Retinal pigment epithelial cell (primary cell): ENCODE data around the gene SBF1.
A peak's percentile ranks its signal among the peaks of the same experiment; 100 is the strongest.

Source experiments
- DNase-seq: peaks from one replicate; pipeline ENCODE4 v3.0.0-alpha.2; 2010; ENCODE audit warnings: low read depth
- H3K4me3 ChIP-seq: 2 replicates; pipeline ENCODE4 v1.5.1; 2011; ENCODE audit warnings: mild to moderate bottlenecking, low read length, control low read depth, moderate library complexity
- TF ChIP-seq, protein P1 (sequence below): conservative IDR thresholded peaks from 2 replicates; pipeline ENCODE4 v1.5.1; 2011; ENCODE audit warnings: low read depth, low read length, control low read depth, inconsistent platforms

Gene SBF1

DNA sequence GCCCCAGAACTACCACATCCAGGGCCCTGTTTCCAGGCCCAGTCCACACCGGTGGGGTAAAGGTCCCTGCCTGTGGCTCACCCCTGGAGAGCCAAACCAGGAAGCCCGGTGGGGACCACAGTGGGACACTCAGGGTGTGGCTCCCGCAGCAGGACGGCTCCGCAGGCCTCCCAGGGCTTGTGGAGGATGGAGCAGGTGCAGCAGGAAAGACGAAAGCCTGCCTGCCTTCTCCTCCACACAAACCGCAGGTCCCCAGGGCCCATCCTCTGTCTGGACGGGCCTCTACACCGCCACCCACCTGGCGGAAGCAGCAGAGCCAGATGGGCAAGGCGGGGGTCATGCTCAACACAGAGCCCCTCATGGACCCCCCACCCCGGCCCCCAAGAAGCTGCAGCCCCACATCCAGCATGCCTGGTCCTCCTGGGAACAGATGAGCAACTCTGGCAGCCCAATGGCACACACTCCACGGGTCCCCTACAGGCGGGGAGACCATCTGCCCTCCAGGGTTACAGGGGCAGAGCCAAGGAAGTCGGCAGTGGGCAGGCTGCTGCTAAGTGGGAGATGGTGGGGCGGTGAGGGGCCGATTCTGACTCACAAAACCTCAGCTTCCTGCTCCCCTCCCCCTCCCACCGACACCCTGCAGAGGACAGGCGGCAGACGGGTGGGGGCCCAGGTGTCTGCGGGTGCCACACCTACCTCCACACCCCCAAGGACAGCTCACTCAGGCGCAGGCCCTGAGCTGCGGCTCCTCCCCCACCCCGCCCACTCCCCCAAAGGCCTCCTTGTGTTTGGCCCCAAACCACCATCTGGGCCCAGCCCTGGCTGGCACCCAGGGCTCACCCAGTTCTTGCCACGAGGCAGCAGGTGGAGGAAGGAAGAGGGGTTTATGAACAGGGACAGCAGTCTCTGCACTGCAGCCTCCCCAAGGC is 5.2 kb downstream of the SBF1 start:
- TF ChIP-seq, protein P1, sequence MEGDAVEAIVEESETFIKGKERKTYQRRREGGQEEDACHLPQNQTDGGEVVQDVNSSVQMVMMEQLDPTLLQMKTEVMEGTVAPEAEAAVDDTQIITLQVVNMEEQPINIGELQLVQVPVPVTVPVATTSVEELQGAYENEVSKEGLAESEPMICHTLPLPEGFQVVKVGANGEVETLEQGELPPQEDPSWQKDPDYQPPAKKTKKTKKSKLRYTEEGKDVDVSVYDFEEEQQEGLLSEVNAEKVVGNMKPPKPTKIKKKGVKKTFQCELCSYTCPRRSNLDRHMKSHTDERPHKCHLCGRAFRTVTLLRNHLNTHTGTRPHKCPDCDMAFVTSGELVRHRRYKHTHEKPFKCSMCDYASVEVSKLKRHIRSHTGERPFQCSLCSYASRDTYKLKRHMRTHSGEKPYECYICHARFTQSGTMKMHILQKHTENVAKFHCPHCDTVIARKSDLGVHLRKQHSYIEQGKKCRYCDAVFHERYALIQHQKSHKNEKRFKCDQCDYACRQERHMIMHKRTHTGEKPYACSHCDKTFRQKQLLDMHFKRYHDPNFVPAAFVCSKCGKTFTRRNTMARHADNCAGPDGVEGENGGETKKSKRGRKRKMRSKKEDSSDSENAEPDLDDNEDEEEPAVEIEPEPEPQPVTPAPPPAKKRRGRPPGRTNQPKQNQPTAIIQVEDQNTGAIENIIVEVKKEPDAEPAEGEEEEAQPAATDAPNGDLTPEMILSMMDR: no peak
- DNase-seq: peak; percentile 18
- H3K4me3 ChIP-seq: no peak overlapping the region

DNA sequence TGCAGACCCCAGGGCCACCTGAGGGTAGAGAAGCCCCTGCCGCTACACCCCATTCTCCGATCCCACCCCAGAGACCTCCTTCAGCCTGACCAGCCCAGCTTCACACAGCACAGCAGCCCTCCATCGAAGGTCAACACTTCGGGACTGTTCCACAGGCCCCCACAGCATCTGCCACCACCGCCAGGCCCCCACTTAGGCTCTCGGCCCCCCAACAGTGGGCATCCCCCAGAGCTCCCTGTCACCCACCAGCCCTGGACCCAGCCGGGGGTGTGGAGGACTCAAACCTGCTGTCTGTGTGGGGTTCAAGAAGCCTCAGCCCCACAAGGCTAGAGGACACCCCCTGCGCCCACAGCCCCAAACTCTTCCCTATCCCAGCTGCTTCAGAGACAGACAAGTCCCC is 6.2 kb downstream of the SBF1 start:
- no peak for DNase-seq
- H3K4me3 ChIP-seq: no peak overlapping the region
- TF ChIP-seq, protein P1: no peak

DNA sequence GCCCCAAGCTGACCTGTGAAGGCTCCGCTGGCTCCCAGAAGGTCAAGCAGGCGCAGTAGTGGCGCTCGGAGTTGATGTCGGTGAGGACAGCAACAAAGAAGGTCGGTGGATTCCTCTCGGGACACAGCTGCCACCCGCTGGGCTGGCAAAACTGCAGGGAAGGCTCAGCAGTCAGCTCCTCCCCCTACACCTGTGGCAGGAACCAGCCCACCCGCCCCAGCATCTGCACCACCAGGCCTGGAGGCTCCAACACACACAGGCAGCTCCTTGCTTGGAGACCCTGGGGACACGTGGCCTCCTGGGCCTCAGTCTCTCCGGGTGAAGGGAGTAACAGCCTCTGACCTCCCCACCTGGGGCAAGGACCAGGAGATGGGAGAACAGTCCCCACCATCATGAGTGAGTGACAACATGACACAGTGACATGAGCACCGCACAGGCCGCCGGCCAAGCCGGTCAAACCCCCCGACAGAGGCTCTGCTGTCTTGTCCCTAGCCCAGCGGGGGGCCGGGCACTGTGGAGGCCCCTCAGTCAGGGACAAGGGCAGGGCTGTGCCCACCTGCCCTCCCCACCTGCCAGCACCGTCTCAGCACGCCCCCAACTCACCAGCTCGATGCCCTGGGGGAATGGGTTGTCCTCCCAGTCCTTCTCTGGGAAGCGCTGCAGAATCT is 6.9 kb downstream of the SBF1 start:
- TF ChIP-seq, protein P1: no peak
- H3K4me3 ChIP-seq: no peak overlapping the region
- DNase-seq: no peak

DNA sequence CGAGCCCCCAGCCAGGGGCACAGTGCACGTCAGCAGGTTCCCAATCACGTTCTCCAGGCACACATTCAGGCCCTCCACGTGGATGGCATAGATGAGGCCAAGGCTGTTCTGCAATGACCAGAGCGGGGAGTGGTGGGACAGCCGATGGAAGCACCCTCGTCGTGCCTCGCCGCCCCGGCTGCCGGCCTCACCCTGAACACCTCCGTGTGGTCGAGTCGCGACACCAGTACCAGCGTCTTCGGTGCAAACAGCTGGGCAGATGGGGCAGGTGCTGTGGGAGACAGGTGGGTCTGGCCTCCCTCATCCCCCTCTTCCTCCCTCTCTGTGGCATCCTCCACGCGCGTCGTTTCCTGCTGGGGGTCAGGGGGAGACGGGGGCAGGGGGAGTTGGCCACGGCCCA is 7.5 kb downstream of the SBF1 start:
- no peak overlapping the region for H3K4me3 ChIP-seq
- TF ChIP-seq, protein P1: no peak
- no peak for DNase-seq

DNA sequence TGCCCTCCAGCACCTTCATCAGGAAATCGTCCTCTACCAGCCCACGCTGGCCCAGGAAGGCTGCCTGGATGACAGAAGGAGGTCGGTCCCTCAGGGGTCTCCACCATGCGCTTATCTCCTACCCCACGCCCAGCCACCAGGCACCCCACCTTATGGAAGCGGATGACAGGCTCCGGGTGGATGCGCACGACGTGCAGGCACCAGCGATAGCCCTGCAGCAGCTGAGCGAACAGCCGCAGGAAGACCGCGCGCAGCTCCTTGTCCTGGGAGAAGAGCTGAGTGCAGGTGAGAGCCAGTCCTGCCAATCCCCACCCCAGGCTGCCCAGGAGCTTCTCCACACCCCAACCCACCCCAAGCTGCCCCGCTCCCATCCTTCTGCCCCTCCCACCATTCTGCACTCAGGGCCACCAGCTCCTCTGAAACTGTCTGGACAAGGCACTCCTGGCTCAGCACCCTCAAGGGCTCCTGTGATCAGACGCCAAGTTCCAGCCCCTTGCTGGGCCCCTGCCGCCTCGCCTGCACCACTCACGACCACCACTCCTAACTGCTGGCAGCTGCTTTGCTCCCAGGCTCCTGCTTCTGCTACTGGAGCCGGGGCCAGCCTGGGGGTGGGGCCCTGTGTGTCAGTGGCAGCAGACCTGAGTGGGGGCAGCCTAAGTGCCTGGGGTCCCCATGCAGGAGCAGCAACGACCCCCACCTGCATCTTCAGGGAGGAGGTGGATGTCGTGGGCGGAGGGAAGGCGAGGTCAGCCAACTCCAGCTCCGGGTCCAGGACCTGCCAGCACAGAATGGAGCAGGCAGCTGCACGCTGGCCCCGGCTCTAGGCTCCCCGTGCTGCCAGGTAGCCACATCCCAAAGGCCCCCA is 9.5 kb downstream of the SBF1 start:
- H3K4me3 ChIP-seq: no peak overlapping the region
- DNase-seq: no peak

DNA sequence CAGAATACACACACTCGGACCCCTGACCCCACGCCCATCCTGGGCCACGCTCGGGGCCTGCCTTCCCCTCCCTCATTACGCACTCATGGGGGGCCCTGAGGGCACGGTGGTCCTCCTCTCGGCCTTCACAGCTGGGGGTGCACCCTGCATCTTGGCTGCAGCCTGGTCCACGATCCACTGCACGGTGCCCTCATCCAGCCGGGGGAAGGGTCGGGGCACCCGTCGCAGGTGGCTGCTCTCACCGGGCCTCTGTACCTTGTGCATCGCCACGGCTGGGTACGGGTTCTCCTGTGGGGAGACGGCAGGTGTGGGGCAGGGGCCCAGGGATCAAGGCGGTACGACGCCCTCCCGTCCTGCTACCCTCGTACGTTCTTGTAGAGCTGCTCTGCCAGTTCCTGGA is 10.4 kb downstream of the SBF1 start:
- no peak overlapping the region for H3K4me3 ChIP-seq
- DNase-seq: no peak
- TF ChIP-seq, protein P1: no peak

More for the DNA sequence above, 9.5 kb downstream of the SBF1 start:
- TF ChIP-seq, protein P1: no peak
